IPS-15b (cell line): ENCODE results near the gene FSTL4.

Experiments
- H3K27me3 ChIP-seq: one replicate; pipeline ENCODE4 v1.6.1; 2013; ENCODE audit warnings: low read length; ENCODE audit not compliant: control insufficient read depth, insufficient read depth
- H3K36me3 ChIP-seq: one replicate; pipeline ENCODE4 v1.6.1; 2013; ENCODE audit warnings: low read length; ENCODE audit not compliant: control insufficient read depth, insufficient read depth
- H3K4me1 ChIP-seq: one replicate; pipeline ENCODE4 v1.6.1; 2013; ENCODE audit warnings: mild to moderate bottlenecking, low read length; ENCODE audit not compliant: control insufficient read depth, insufficient read depth
- H3K4me3 ChIP-seq: one replicate; pipeline ENCODE4 v1.5.1; 2013; ENCODE audit warnings: low read depth, low read length
- H3K9ac ChIP-seq: one replicate; pipeline ENCODE4 v1.6.1; 2013; ENCODE audit warnings: low read depth, mild to moderate bottlenecking, low read length
- H3K9me3 ChIP-seq: one replicate; pipeline ENCODE4 v1.6.1; 2013; ENCODE audit warnings: mild to moderate bottlenecking, low read length; ENCODE audit not compliant: control insufficient read depth, insufficient read depth

FSTL4 gene

DNA sequence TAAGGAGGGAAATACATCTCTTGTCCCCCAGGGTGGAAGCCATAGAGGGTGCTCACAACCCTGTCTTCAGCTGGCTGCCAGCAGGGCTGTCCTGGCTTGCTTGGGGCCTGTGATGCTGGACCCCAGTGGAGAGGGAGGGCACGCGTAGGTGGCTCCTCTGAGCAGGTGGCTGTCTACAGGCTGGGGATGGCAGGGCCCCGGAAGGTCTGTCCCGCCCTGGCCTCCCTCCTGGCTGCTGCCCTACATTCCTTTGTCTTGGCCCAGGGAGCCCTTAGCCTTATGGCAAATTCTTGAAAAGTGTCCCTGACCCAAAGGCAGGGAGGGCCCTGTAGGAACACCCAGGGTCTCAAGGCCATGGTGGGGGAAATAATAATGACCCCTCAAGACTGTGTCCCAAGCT is 336.2 kb downstream of the FSTL4 start:
- Histone ChIP-seq H3K27me3 (no peaks in the 10 kb centered on the region), H3K4me3 (no peak overlapping the region), H3K9ac (no peak overlapping the region), H3K9me3 (no peaks in the 10 kb centered on the region), H3K4me1 (no peaks in the 10 kb centered on the region), H3K36me3 (no peaks in the 10 kb centered on the region)

DNA sequence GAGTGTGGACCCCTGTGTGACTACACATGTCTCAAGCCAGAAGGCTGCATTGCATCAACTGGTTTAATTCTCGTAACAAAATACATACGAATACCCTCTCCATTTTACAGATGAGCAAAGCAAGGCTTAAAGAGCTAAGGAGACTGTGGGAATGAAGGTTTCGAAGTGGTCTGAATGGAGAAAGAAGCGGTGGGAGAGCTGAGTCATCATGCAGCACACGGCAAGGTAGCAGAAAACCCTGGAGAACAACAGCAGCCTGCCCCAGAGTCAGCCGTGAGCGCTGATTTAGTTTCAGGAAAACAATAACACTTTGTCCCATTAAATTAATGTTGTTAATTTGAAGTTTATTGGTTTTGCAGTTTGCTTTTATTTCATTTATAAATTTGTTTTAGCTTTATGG is 336.7 kb downstream of the FSTL4 start:
- no peak overlapping the region for H3K4me3 ChIP-seq
- H3K27me3 ChIP-seq, result no peaks in the 10 kb centered on the region
- no peaks in the 10 kb centered on the region for H3K4me1 ChIP-seq
- no peak overlapping the region for H3K9ac ChIP-seq
- no peaks in the 10 kb centered on the region for H3K9me3 ChIP-seq
- no peaks in the 10 kb centered on the region for H3K36me3 ChIP-seq

- Histone ChIP-seq H3K27me3 (no peaks in the 10 kb centered on the region), H3K36me3 (no peaks in the 10 kb centered on the region), H3K9ac (no peak overlapping the region), H3K4me1 (no peaks in the 10 kb centered on the region), H3K4me3 (no peak overlapping the region), H3K9me3 (no peaks in the 10 kb centered on the region)
Observed at GRCh38 chr5:133274597-133274935, 337.8 kb downstream of the FSTL4 start.

GRCh38 chr5:133273661-133274596 is 338.4 kb downstream of the FSTL4 start:
- no peak overlapping the region for H3K9ac ChIP-seq
- H3K4me1 ChIP-seq, result no peaks in the 10 kb centered on the region
- no peaks in the 10 kb centered on the region for H3K27me3 ChIP-seq
- no peaks in the 10 kb centered on the region for H3K36me3 ChIP-seq
- H3K9me3 ChIP-seq, result no peaks in the 10 kb centered on the region
- no peak overlapping the region for H3K4me3 ChIP-seq

- no peaks in the 10 kb centered on the region for H3K36me3 ChIP-seq
- no peaks in the 10 kb centered on the region for H3K4me1 ChIP-seq
- H3K9me3 ChIP-seq, result no peaks in the 10 kb centered on the region
- H3K4me3 ChIP-seq, result no peak overlapping the region
- no peaks in the 10 kb centered on the region for H3K27me3 ChIP-seq
- no peak overlapping the region for H3K9ac ChIP-seq
Observed at GRCh38 chr5:133272345-133272744, 340.0 kb downstream of the FSTL4 start.

- H3K36me3 ChIP-seq, result no peaks in the 10 kb centered on the region
- no peaks in the 10 kb centered on the region for H3K4me1 ChIP-seq
- H3K4me3 ChIP-seq, result no peak overlapping the region
- no peak overlapping the region for H3K9ac ChIP-seq
- H3K9me3 ChIP-seq, result no peaks in the 10 kb centered on the region
- no peaks in the 10 kb centered on the region for H3K27me3 ChIP-seq
Observed at GRCh38 chr5:133271606-133272005, 340.7 kb downstream of the FSTL4 start.

GRCh38 chr5:133269691-133270090 is 342.6 kb downstream of the FSTL4 start:
- no peaks in the 10 kb centered on the region for H3K4me1 ChIP-seq
- no peaks in the 10 kb centered on the region for H3K9me3 ChIP-seq
- H3K4me3 ChIP-seq, result no peak overlapping the region
- H3K27me3 ChIP-seq, result no peaks in the 10 kb centered on the region
- no peak overlapping the region for H3K9ac ChIP-seq
- no peaks in the 10 kb centered on the region for H3K36me3 ChIP-seq

DNA sequence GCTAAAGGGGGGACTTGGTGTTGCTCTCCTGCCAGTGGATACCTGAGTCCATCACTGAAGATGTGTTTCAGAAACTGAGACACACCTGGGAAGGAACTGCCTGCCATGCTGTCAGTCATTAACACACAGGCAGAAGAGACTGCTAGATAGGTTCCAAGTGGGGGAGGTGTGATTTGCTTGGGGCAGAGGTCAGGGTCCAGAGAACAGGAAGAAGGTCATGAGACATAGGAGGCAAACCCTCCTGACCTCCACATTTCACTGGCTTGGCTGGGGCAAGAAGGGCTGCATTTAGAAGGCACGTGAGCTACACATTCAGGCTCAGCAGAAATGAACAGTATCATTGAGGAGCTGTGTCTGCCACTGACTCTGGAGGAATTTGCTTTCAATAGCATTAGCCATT is 344.7 kb downstream of the FSTL4 start:
- H3K9me3 ChIP-seq, result no peaks in the 10 kb centered on the region
- no peaks in the 10 kb centered on the region for H3K27me3 ChIP-seq
- no peaks in the 10 kb centered on the region for H3K4me1 ChIP-seq
- H3K9ac ChIP-seq, result no peak overlapping the region
- H3K36me3 ChIP-seq, result no peaks in the 10 kb centered on the region
- H3K4me3 ChIP-seq, result no peak overlapping the region

DNA sequence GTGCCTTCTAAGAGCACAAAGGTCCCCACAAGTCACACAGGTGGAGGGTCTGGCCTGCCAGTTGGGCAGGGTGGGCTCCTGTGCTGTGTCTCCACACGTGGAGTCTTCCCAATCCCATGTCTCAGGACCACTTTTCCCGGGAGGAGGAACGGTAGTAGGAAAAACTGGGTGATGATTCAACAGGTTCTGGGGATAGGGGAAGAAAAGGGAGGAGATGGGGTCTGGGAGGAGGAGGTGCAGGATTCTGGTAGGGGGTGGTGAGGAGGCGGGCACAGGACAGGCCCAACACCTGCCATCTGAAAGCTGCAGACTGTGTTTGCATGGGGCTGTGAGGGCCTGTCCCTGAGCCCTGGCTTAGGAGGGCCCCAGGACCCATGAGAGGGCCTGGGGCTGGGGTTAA is 345.4 kb downstream of the FSTL4 start:
- Histone ChIP-seq H3K9me3 (no peaks in the 10 kb centered on the region), H3K9ac (no peak overlapping the region), H3K36me3 (no peaks in the 10 kb centered on the region), H3K4me3 (no peak overlapping the region), H3K4me1 (no peaks in the 10 kb centered on the region), H3K27me3 (no peaks in the 10 kb centered on the region)

DNA sequence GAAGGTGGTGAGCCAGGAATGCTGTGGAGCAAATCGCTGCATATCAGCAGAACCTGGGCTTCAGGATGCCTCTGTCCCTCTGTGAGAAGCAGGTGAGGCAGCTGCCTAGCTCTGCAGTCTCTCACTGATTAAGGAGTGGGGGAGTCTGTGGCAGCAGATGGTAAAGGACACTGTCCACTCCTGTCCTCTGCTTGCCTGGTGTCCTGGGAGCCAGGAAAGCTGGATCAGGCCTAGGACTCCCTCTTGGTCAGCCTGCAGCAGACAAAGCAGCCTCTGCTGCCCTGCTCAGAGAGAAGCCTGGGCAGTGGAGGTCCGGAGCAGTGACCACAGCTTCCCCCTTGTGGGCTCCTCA is 345.8 kb downstream of the FSTL4 start:
- H3K27me3 ChIP-seq, result no peaks in the 10 kb centered on the region
- no peaks in the 10 kb centered on the region for H3K9me3 ChIP-seq
- no peak overlapping the region for H3K9ac ChIP-seq
- no peaks in the 10 kb centered on the region for H3K36me3 ChIP-seq
- H3K4me3 ChIP-seq, result no peak overlapping the region
- H3K4me1 ChIP-seq, result no peaks in the 10 kb centered on the region

GRCh38 chr5:133265720-133266526 is 346.4 kb downstream of the FSTL4 start:
- Histone ChIP-seq H3K9ac (no peak overlapping the region), H3K4me1 (no peaks in the 10 kb centered on the region), H3K4me3 (no peak overlapping the region), H3K9me3 (no peaks in the 10 kb centered on the region), H3K27me3 (no peaks in the 10 kb centered on the region), H3K36me3 (no peaks in the 10 kb centered on the region)

- Histone ChIP-seq H3K9ac (no peak overlapping the region), H3K4me1 (no peaks in the 10 kb centered on the region), H3K9me3 (no peaks in the 10 kb centered on the region), H3K36me3 (no peaks in the 10 kb centered on the region), H3K4me3 (no peak overlapping the region), H3K27me3 (no peaks in the 10 kb centered on the region)
Observed at GRCh38 chr5:133265257-133265656, 347.1 kb downstream of the FSTL4 start.
